Hepatic stellate cell (primary cell): ENCODE data around the gene MTARC2.

Source experiments
- DNase-seq: peaks from one replicate; pipeline ENCODE4 v3.0.0; 2011; ENCODE audit warnings: low spot score

Gene MTARC2

DNA sequence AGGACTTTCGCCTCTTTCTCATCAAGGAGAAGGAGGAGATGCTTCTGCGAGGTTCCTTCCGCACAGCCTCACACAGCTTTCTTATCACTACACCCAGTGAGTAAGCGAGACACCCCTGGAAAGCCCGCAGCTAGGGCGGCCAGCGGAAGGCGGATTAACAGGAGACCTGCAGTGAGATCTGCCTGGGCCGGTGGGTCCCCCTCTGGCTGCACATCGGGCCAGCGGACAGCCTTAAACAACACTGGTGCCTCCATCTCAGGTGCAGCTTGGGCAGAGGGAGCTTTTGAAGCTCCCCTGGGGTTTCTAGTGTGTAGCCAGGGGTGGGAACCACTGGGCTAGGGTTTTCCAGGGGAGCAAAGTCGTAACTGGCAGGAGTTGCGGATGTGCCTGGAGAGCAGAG is 21.1 kb downstream of the MTARC2 start:
- no peak for DNase-seq

DNA sequence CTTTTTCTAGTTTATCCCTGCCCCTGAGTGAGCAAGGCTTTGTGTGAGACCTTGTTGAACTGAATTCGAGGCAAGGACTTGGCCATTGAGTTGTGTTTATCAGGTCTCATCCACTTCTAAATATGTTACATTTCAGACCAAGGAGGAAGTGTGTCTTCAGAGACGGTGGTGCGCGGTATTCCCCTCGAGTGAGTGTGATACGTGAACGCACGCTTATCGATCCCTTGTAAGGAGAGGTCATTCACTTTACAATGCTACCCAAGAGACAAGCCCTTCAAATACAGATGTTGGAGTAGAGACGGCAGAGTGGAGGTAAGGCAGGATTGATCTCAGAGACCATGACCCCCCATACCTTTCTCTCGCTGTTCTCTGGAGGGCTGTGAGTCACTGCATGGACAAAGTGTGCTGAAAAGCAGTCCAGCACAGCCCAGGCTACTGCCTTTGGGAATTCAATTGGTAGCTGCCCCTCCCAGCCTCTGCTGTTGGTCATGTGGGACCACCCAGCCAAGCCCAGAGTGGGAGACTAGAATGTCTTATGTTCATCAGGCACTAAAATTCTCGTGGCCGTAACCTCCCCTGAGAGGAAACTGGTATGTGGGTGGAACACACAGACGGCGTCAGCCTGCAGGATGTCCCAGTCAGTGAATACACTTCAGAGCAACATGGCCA is 22.3 kb downstream of the MTARC2 start:
- DNase-seq: no peak

DNA sequence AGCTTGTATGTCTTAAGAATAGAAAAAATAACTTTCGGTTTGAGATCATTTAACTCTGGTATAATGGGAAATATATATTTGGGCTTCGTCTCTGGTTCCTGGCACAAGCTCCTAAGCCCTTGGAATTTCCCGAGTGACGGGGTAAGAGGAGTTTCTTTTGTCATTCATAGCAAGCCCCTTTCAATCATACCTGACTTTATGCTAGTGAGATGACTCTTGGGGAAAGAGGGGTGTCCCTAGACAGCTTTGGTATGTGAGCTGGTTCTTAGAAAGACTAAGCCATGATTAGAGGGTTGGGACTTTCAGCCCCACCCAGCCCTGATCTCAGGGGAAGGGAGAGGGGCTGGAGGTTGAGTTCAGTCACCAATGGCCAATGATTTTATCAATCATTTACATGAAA is 24.7 kb downstream of the MTARC2 start:
- DNase-seq: no peak

DNA sequence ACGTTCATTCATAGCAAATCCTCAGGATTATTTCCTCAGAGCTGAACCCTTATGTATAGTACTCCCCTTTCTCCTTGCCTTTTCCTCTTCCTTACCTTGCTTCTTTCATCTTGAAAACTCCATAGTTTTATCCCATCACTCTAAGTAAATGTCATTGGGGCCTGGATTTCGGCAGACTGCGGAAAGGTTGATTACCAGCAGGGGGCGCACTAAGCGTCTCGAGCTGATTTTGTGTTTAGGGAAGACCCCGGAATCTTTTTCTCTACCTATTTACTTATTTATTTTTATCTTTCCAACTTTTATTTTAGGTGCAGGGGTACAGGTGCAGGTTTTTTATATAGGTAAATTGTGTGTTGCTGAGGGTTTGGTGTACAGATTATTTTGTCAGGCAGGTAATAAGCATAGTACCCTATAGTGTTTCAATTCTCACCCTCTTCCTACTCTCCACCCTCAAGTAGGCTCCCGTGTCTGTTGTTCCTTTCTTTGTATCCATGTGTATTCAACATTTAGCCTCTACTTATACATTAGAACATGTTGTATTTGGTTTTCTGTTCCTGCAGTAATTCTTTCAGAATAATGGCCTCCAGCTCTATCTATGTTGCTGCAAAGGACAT is 27.2 kb downstream of the MTARC2 start:
- DNase-seq: peak; percentile 33

DNA sequence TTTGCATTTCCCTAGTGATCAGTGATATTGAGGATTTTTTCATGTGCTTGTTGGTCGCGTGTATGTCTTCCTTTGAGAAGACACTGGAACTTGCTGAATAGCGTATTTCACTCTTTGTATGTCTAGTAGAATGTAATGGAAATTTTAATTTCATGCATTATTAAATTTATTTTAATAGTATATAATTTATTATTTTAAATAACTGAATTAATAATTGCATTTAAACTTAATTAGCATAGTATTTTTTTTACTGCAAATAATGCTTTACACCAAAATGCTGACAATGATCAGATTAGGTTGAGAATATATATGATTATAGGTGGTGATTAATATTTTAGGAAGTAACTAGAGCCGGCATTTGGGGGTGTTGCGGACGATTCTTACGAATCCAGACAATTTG is 28.1 kb downstream of the MTARC2 start:
- no peak for DNase-seq

DNA sequence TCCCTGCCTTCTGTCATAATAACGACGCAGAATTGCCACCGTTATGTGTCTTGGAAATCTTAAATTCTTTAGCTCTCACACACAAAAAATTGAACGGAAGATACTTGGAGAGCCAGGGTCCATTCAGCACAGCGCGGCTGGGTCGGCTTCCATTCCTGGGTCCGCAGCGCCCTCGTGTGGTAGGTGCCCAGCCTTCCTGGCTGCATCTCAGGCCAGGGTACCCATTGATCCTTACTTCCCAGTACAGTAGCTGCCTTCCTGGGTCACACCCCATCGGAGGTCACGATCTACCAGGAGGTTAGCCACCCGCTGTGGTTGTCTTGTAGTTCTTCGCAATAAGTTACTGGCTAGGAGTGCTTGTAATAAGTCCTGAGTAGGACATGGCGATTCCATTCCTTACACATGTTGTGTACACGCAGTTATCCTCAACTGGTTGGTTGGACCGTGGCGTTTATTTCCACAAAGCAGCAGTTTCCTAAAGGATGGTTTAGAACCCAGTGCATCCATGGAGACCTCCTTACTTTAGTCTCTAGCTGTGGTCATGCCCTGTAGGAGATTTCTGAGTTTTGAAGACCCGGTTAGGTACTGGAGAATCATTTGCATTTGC is 28.7 kb downstream of the MTARC2 start:
- DNase-seq: peak; percentile 86

DNA sequence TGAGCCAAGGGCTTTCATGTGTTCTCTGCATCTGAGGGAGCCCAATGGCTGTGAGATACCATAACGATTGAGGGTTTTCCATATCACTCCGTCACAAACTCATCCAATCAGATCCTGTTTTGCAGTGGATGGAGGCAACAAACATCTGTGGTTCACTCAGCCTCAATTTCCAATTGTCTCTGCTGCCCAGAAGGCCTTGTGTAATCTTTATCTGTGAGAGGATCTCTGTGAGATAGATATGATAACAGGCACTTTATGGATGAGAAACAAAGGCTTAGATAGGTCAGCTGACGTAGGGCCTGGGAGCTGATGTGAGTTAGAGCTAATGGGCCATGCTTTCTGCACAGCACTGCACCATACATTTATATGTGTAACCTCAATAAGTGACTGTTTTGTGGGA is 35.3 kb downstream of the MTARC2 start:
- DNase-seq: no peak

DNA sequence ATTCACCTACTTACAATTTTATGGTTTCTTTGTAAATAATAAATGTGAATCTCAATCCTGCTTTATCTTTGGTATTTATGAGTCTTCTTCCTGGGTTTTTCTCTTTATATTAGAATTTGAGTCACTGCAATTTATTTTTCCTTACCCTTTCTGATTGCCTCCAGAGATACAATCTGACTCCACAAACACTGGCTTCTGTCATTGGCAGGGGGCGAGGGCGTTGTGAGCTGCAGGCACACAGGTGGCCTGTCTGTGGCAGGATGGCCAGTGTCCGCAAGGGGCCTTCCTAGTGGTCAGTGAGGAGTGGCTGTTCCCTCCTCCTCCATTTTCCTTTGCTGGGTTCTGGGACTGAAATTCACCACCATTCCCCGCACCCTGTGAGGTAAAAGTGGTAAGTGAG is 36.6 kb downstream of the MTARC2 start:
- DNase-seq: no peak

DNA sequence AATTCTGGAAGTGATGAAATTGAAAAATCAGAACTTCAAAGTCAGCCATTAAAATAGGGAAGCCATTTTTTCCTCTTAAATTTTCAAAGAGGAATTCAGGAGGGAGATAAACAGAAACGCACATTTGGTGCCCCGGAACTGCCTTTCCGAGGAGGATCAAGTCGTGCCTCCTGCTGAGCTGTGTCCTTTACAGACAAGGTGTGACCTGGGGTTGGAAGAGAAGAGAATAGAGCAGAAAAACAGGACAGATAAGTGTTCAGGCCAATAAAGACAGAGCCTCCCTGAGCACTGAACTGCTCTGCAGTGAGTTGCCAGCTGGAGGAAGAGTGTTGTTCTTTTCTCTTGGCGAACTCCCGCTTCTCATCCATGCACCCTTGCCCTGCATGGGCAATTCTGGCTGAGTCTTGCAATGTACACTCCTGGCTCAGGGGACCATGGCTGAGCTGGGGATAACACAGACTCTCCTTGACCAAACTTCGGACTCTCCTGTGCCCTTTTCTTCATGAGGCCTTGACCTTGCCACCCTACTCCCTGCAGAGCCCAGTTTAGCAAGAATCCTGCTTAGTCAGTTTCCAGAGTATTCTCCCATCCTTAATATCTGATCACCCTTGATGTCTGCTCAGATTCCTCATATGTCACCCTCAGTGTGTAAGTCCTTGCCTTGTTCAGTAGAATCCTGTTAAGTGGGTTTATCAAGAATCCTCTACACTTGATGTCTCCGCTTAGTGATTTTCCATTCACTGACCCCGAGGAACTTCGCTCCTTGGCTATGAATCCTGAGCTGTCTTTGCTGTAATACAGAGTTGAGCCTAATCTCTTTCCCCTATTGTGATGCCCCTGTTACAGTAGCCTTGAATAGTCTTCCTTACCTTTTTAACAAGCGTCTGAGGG is 37.3 kb downstream of the MTARC2 start:
- no peak for DNase-seq

DNA sequence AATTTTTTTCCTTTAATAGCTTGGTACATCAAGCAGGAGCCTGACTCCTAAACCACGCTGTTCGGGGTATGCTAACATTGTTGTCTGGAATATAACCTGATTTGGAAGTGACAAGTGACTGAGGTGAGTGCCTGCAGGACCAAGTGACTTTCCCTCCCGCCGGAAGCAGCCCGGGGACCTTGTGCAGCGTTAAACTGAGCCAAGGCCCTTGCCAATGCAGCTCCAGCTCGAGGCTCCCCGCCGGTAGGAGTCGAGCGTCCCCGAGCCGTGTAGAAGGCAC is 37.9 kb downstream of the MTARC2 start:
- DNase-seq: no peak

DNA sequence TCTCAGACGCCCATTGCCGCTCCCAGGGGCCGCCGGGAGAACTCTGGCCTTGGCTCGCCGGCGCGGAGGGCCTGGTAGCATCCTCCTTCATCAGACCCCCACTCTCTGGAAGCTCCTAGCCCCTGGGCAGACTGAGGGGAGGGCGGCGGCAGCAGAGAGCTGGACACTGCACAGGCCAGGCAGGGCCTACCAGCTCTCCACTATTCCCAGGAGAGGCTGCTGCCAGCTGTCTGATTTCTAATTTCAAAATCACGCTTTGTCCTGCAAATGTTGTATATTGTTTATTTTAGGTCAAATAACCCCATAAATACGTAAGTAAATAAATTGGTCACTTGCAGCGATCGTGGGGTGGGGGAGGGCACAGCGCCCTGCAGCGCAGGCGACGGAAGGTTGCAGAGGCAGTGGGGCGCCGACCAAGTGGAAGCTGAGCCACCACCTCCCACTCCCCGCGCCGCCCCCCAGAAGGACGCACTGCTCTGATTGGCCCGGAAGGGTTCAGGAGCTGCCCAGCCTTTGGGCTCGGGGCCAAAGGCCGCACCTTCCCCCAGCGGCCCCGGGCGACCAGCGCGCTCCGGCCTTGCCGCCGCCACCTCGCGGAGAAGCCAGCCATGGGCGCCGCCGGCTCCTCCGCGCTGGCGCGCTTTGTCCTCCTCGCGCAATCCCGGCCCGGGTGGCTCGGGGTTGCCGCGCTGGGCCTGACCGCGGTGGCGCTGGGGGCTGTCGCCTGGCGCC is 38.4 kb downstream of the MTARC2 start, which contains the start of gene MTARC1:
MTARC1 (plus strand) TSS at position 577 of the 732 bp plus-strand sequence; CDS start at position 609, 32 bp downstream.
- DNase-seq: peak; percentile 60

DNA sequence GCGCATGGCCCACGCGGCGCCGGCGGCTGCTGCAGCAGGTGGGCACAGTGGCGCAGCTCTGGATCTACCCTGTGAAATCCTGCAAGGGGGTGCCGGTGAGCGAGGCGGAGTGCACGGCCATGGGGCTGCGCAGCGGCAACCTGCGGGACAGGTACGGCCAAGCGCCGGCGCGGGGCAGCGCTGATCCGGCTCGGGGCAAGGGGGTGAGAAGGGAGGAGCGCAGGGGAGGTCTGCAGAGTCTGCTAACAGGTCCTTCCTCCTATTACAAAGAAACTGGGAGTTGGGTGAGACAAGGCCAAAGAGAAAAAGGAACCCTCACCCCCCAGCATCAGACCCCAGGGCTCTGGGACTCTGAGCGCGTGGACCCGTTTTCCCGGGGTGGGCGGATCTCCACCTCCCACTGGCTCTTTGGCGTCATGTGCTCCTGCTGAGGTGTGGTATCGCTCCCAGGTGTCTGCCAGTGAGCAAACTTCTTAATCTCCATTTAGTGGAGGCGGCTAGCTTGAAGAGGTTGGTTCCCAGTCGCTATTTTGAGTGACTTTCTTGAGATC is 39.0 kb downstream of the MTARC2 start:
- no peak for DNase-seq

DNA sequence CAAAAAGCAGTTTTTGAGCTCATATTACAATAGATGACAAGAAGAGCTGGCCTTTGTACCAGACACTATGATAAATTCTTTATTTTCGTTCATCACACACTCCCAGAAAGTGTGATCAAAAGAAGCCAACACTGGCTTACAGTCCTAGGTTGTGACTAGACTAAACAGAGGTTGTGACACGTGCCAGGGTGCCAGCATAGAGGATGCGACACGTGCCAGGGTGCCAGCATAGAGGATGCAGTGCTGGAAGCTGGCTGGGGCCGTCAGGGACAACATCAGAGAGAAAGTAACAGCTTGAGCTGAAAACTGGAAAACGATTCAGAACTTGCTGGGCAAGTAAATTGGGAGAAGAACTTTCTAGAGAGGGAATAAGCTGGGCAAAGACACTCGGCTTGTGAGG is 40.8 kb downstream of the MTARC2 start:
- no peak for DNase-seq

DNA sequence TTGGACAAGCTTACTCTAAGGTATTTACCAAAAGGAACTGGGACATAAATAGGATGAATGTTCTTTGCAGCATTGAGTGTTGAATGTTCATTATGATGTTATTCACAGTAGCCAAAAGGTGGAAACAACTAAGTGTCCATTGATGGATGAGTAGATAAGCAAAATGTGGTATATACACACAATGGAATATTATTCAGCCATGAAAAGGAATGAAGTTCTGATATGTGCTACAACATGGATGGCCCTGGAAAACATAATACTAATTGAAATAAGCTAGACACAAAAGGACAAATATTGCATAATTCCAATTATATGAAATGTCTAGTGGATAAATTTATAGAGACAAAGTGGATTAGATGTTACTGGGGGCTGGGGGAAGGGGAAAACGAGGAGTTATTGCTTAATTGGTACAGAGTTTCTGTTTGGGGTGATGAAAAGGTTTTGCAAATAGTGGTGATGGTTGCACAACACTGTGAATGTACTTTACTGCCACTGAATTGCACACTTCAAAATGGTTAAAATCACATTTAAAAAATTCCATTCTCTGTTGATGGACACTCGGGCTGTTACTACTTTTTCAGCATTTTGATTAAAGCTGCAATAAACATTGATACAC is 41.5 kb downstream of the MTARC2 start:
- DNase-seq: no peak

DNA sequence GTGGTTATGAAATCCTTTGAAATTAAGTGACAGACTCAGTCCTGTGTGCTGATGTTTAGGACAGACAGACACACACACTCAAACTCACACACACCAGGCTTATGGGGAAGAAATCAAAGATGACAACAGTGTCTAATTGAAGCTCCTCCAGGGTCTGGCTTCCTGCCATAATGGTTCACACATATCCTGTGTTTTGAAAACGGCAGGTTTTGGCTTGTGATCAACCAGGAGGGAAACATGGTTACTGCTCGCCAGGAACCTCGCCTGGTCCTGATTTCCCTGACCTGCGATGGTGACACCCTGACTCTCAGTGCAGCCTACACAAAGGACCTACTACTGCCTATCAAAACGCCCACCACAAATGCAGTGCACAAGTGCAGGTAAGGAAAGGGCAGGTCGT is 43.2 kb downstream of the MTARC2 start:
- DNase-seq: no peak

DNA sequence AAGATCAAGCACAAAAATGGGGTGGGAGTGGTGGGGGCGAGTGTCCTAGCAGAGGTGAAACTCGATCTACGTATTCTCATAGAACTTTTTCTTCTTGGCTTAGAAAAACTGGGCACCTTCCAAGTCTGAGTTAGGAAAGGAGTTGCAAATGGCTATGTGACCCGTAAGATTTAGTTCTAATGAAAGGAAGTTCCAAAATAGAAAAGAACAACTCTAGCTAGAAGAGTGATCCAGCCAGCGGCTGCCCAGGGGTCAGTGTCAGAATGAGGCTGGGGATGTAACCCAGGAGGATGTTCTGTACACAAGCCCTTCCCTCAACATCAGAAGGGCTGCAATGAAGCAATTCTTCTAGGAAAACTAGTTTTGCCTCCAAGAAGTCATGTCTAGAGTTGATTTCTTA is 43.8 kb downstream of the MTARC2 start:
- DNase-seq: no peak

DNA sequence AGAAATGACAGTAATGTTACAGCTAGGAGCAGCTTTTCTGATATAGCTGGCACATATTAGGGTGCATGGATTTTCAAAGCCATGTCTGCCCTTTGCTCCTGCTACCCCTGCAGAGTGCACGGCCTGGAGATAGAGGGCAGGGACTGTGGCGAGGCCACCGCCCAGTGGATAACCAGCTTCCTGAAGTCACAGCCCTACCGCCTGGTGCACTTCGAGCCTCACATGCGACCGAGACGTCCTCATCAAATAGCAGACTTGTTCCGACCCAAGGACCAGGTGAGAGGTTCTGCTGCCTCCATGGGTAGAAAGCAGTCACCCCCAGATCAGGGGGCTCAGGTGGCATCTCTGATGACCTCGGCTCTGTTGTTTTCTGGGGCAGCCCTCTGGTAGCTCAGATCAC is 48.4 kb downstream of the MTARC2 start:
- DNase-seq: no peak

DNA sequence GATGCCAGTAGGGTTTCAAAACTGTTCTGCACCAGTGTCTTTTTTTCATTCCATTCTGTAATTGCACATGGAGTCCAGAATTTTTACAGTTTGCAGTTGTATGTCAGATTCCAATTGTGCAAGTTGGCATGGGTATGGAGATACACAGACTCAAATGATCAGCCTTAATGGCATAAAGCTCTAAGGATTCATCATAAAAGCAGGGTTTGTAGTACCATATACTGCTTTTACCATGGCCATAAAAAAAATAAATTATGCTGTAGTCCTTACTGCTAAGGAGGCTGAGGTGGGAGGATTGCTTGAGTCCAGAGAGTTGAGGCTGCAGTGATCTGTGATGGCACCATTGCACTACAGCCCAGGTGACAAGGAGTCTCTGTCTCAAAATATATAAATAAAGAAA is 48.9 kb downstream of the MTARC2 start:
- DNase-seq: no peak

DNA sequence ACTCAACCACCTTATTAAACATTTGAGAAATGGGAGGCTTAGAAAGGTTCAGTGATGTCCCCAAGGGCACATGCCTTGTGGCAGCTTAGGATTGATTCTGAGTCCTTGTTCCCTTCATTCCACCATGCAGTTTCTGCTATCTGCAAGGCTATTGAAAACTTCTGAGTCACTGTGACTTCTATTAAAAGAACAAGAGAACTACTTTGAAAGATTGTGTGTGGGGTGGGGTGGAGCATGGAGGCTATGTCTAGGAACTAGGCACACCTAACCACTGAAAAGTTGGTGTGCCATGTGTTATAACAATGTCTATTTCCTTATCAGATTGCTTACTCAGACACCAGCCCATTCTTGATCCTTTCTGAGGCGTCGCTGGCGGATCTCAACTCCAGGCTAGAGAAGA is 49.4 kb downstream of the MTARC2 start:
- peak; percentile 34 for DNase-seq

DNA sequence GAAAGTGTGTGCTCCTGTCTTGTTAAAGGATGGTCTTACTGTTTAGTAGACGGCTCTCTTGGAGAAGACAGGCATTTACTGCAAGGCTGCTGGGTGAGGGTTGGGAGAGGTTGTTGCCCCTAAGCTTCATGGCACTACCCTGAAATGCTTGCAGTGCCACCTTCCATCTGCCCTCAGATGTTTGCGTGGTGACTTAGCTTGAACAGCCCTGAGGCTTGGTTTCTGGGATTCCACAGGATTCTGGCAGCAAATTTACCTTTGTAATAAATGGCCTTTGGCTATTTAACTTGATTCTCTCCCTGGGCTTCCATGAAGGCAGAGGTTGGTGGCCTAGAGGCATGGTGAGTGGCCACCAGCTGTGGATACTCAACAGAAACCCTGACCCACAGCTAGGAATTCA is 50.2 kb downstream of the MTARC2 start:
- no peak for DNase-seq

DNA sequence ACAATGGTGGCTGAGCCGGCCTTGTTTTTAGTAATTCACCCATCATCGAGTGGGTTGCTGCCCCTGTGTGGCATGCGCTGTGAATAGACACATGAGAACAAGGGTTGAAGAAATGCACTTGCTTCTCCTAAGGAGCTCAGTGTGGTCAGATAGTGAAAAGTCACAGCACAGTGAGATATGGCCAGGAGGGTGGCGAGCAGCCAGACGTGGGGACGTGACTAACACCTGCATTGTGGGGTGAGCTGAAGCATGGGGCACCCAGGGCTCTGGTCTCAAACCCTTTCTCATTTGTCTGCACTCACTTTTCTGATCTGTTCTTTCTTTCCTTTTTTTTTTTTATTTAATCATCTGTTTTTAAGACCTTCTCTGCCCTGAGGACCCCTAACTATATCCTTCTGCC is 52.1 kb downstream of the MTARC2 start:
- no peak for DNase-seq
